Skin of body (tissue), 2 donors: ENCODE data around the gene RPS6KA2. TPM values are rescaled to one million over a fixed set of nuclear protein-coding genes. Genes with fewer than 3 reads are reported as not detected.
A peak's percentile ranks its signal among the peaks of the same experiment; 100 is the strongest.
"Not testable (repeated sequence)": the region's sequence is repeated elsewhere in the genome, so short reads cannot be mapped to it uniquely, and the experiment has no call there.

Source experiments
- DNase-seq: peaks from one replicate; lab custom pipeline; 2025; lab: John Stamatoyannopoulos, UW
- total RNA-seq: library from RNA; depleted of rRNA; stranded (reverse); fragments of >200 nt; gene quantifications from one replicate; pipeline ENCODE4 v1.2.3, GENCODE V29; 2014

The RPS6KA2 gene
- total RNA-seq, 1 donor from 2014 or later = 11.7 TPM

GRCh38 chr6:166636191-166636933 lies 9.3 kb upstream of the RPS6KA2 start:
- no peak for DNase-seq

GRCh38 chr6:166635013-166635970 lies 8.2 kb upstream of the RPS6KA2 start:
- DNase-seq = no peak

DNA sequence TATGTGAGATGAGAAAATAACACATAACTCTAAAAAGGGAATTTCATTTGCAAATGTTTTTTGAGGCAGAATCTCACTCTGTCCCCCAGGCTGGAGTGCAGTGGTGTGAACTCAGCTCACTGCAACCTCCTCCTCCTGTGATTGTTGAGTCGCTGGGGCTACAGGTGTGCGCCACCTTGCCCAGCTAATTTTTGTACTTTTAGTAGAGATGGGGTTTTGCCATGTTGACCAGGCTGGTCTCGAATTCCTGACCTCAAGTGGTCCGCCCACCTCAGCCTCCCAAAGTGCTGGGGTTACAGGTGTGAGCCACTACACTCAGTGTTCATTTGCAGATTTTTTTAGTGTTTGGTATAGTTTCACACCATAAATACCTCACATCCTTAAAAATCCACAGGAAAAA lies 7.5 kb upstream of the RPS6KA2 start:
- DNase-seq = not testable (repeated sequence)

GRCh38 chr6:166633732-166634535 lies 6.9 kb upstream of the RPS6KA2 start:
- peak; percentile 7 for DNase-seq

- DNase-seq = no peak
Observed at GRCh38 chr6:166632731-166633130, 5.7 kb upstream of the RPS6KA2 start.

DNA sequence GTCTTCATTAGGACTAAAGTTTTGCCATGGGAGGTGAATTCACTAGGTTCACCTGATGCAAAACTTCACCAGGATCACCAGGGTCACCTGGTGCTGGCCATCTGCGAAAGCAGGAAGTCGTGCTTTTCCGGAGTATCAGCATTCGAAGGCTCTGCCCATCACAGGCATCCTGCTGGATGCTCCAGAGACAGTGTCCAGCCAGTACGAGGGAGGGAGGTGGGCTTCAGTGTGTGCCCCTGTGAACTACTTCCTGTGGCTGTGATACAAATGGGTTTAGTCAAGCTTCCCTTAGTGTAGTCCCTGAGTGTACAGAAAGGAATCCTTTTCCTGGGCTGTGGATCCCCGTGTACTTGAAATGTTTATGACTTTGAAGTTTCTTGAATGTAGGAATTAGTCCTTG lies 3.4 kb upstream of the RPS6KA2 start:
- no peak for DNase-seq

- no peak for DNase-seq
Observed at GRCh38 chr6:166629628-166630027, 2.6 kb upstream of the RPS6KA2 start.

GRCh38 chr6:166627875-166628801 lies 1.1 kb upstream of the RPS6KA2 start:
- peak; percentile 83 for DNase-seq

DNA sequence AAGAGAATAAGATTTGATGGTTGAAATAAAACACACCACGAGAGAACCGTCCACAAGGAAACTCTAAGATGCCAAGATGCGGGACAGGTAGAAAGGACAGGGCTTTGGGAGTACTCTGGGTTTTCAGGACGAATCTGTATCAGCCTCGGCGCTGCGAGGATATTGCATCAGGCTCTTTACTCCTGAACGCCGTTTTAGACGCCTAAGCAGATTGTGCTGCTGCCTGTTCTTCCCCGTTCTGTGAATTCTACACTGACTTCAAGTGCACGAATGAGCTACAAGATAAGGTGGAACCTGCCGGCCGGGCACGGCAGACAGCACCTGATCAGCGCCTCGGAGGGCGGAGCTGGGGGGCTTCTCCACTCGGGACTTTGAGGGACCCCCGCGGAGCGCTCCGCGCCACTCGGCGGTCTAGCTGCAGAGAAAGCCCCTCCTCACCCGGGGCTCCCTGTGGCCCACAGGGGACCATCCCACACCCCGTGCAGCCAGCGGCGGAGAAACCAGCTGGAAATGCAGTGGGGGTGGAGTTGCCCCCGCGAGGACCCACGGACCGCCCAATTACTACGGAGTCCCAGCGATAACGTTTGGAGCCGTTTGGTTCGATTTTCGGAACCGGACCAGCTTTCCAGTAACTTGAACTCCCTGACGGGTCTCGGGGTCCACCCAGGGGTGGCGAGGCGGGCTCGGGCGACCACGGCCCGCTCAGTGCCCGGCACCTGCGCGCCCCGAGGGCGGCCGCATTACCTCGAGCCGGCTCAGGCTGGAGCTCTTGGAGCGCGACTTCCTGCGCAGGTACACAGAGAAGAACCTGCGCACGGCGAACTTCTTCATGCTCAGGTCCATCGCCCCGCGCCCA lies 646 bp downstream of the RPS6KA2 start:
- DNase-seq = no peak

DNA sequence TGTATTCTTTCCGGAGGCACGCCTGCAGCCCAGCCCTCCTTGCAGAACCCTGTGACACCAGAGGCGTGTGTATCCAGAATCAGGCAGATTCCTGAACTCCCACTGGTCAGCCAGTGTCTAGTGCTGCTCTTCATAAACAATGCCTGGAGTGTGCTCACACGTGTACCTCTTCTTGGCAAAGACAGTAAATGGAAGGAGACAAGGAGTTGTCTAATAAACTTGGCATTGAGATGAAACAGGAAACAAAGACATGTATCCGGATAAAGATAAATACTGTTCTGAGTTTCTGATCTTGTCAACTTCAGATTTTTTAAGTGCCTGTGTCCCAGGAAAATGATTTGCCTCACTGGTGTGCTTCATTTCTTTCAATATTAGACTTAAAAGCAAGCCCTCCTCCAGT lies 1.7 kb downstream of the RPS6KA2 start:
- DNase-seq = peak; percentile 27

DNA sequence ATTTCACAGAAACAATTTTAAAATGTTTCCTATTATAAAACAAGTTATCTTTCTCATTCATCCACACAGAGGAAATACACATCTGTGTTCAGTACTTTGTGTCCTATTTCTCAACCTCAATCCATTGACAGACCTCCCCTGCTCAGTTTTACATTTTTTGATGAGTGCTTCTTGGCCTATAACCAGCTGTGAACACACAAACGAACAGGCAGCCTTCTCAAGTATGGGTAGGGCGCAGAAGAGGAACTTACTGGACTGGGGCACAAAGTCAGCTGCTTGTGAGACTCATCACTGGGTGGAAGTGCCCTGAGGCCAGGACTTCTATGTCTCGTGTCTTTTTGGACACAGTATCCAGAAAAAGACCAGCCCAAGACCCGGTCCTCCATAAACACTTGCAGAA lies 2.8 kb downstream of the RPS6KA2 start:
- DNase-seq = peak; percentile 44

DNA sequence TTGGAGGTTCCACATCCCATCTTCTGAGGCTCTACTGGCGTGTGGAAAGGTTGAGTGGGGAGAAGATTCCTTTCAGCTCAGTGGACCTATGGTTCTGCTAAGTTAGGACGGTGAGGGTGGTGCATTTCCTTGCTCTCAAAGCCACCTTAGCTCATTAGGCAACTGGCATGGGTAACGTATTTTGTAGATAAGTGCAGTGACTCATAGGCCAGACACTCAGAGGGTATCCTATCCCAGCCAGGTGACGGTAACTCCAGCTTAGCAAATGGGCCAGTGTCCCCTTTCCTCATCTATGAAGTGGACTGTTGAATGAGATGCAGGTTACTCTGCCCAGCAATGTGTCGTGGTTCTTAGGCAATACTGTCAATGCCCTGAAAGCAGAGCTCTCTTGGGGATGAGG lies 3.7 kb downstream of the RPS6KA2 start:
- DNase-seq = no peak

DNA sequence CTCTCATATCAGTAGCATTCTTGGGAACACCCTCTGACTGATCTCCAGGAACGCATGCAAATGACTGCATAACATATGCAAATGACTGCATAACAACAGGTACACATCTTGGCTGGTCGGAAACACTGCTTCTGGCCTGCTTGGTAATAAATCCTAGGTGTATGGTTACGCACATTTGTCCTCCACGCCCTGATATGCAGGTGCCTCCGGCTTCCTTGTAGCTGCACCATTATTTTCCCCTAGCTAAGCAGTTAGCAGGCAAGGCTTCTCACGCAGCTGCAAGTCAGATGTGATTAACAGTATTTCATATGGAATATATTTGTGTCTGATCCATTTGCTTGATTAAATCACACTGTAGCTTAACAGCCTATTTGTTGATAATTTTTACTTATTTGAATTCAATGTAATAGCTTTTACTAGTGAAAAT lies 5.9 kb downstream of the RPS6KA2 start:
- DNase-seq = peak; percentile 26

DNA sequence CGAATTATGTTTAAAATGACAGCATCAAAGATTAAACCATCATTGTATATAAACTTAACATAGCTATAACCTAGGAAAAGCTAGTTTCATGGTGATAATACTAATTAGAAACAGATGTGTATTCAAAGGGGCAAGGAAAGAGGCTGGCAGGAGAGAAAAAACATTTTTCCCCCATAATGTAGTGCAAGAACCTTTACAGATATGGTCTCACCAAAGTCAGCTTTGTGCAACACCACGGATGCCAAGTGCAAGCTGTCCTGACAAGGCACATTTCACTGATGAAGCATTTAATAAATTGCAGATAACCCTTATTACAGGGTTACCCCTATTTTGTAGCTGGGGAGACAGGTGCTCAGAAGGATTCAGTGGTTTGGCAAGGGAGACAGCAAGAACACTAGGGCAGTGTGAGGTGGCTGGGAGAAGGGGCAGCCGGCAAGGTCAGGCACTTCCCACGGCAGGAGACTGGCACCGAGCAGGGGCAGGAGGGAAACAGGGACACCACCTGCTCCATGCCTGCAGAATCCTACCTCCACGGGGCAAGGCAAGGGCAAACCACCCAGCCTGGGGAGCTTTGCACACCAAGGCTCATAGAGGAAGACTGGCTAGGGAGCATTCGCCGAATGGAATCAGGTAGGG lies 6.5 kb downstream of the RPS6KA2 start:
- no peak for DNase-seq

- peak; percentile 77 for DNase-seq
Observed at GRCh38 chr6:166619912-166620311, 7.1 kb downstream of the RPS6KA2 start.

DNA sequence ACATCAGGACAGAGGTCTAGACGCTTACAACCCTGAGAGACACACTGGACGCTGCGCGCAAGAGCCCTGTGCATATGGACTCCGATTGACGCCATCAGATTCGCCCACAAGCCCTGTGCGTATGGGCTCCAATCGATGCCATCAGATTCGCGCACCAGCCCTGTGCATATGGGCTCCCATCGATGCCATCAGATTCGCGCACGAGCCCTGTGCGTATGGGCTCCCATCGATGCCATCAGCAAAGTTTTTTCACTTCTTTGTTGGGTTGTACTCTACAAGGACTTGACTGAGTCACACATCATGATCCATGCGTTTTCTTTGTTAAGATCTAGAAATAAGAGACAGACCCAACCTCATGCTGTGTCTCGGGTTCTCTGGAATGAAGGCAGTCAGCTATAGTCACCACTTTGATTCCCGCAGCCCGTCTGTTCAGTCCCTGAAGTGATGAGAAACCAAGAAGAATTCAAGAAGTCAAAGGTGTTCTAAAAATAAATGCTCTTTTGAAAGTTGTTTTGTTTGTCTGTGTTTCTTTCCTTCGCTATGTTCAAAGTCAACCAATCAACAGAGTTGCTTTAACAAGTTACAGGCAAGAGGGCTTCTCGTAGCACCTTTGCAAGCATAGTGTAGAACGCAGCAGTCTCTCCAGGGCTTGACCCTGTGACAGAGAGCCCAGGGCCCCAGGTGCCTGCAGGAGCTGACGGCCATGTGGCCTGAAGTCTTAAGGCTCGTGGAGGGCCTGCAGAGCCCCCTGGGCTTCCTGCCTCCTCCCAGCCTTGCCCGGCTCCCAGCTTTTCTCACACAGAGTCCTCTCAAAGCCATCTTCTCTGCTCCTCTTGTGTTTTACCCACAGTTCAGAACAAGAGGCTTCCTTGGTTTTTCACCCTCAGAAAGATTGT lies 7.9 kb downstream of the RPS6KA2 start:
- no peak for DNase-seq

DNA sequence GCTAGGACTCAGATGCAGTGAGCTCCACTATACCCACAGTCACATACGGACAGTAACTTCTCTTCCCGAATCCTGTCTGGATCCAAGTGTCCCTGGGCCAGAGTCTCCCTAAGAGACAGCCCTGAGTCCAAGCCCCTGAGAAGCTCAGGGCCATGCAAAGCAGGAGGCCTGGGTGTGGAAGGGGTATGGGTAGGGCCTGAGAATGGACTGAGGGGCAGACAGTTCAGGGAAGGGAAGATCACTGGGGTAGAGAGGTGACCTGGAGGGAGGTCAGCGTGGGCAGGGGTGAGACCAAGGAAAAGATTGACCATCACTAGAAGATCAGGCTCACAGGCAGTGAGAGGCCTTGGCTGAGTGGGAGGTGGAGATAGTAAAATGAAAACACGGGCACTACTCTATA lies 8.8 kb downstream of the RPS6KA2 start:
- DNase-seq = no peak

- DNase-seq = no peak
Observed at GRCh38 chr6:166617359-166617758, 9.7 kb downstream of the RPS6KA2 start.
